ENCODE measurements around the gene ZNF407.
A peak's percentile ranks its signal among the peaks of the same experiment; 100 is the strongest.
"Not testable (repeated sequence)": the region's sequence is repeated elsewhere in the genome, so short reads cannot be mapped to it uniquely, and the experiment has no call there.

Gene ZNF407

GRCh38 chr18:74971776-74972175 is 374.1 kb downstream of the ZNF407 start:
- ATAC-seq: not testable (repeated sequence)

GRCh38 chr18:74972354-74972753 is 374.7 kb downstream of the ZNF407 start:
- DNase-seq (no peak), ATAC-seq (no peak)

More at GRCh38 chr18:74971776-74972175, 374.1 kb downstream of the ZNF407 start:
- not testable (repeated sequence) for DNase-seq

GRCh38 chr18:74975001-74975400 is 377.3 kb downstream of the ZNF407 start:
- DNase-seq: no peak

GRCh38 chr18:74976331-74976909 is 378.8 kb downstream of the ZNF407 start:
- DNase-seq (no peak), ATAC-seq (no peak)

More at GRCh38 chr18:74975001-74975400, 377.3 kb downstream of the ZNF407 start:
- ATAC-seq: no peak

GRCh38 chr18:74977041-74977440 is 379.4 kb downstream of the ZNF407 start:
- ATAC-seq: no peak
- DNase-seq: no peak

GRCh38 chr18:74980669-74981068 is 383.0 kb downstream of the ZNF407 start:
- ATAC-seq (no peak), DNase-seq (no peak)

GRCh38 chr18:74981476-74981875 is 383.8 kb downstream of the ZNF407 start:
- ATAC-seq (no peak), DNase-seq (no peak)

GRCh38 chr18:74982946-74983635 is 385.4 kb downstream of the ZNF407 start:
- ATAC-seq: no peak
- no peak for DNase-seq

- DNase-seq (no peak), ATAC-seq (no peak)
Observed at GRCh38 chr18:74989134-74989533, 391.5 kb downstream of the ZNF407 start.

- DNase-seq: no peak
- no peak for ATAC-seq
Observed at GRCh38 chr18:74990563-74991081, 393.0 kb downstream of the ZNF407 start.

GRCh38 chr18:74994502-74995418 is 397.1 kb downstream of the ZNF407 start:
- ATAC-seq (peak; percentile 81), DNase-seq (peak; percentile 15)

GRCh38 chr18:74995419-74995736 is 397.7 kb downstream of the ZNF407 start:
- ATAC-seq (no peak), DNase-seq (no peak)

- no peak for ATAC-seq
- DNase-seq: no peak
Observed at GRCh38 chr18:74996055-74996454, 398.4 kb downstream of the ZNF407 start.

GRCh38 chr18:74996996-74997395 is 399.3 kb downstream of the ZNF407 start:
- ATAC-seq (no peak), DNase-seq (no peak)

GRCh38 chr18:75000920-75001319 is 403.2 kb downstream of the ZNF407 start:
- no peak for ATAC-seq
- no peak for DNase-seq

GRCh38 chr18:75003039-75003438 is 405.4 kb downstream of the ZNF407 start:
- DNase-seq (no peak), ATAC-seq (no peak)

- DNase-seq (no peak), ATAC-seq (no peak)
Observed at GRCh38 chr18:75003764-75004690, 406.4 kb downstream of the ZNF407 start.

GRCh38 chr18:75005626-75006025 is 408.0 kb downstream of the ZNF407 start:
- no peak for DNase-seq

GRCh38 chr18:75008186-75008585 is 410.5 kb downstream of the ZNF407 start:
- ATAC-seq (no peak), DNase-seq (no peak)

More at GRCh38 chr18:75005626-75006025, 408.0 kb downstream of the ZNF407 start:
- ATAC-seq: no peak

GRCh38 chr18:75009296-75009695 is 411.6 kb downstream of the ZNF407 start:
- ATAC-seq (no peak), DNase-seq (no peak)

GRCh38 chr18:75009878-75010277 is 412.2 kb downstream of the ZNF407 start:
- ATAC-seq (no peak), DNase-seq (no peak)

GRCh38 chr18:75010278-75010677 is 412.6 kb downstream of the ZNF407 start:
- DNase-seq: no peak

More at GRCh38 chr18:75010278-75010677, 412.6 kb downstream of the ZNF407 start:
- ATAC-seq: no peak
